Left forelimb (tissue), 1 donor: ENCODE data around the gene LDHD.
"Not testable (repeated sequence)": the region's sequence is repeated elsewhere in the genome, so short reads cannot be mapped to it uniquely, and the experiment has no call there.

Experiments used
- DNase-seq: peaks from one replicate; pipeline ENCODE4 v3.0.0-alpha.2; 2018; ENCODE audit warnings: low spot score

LDHD gene

DNA sequence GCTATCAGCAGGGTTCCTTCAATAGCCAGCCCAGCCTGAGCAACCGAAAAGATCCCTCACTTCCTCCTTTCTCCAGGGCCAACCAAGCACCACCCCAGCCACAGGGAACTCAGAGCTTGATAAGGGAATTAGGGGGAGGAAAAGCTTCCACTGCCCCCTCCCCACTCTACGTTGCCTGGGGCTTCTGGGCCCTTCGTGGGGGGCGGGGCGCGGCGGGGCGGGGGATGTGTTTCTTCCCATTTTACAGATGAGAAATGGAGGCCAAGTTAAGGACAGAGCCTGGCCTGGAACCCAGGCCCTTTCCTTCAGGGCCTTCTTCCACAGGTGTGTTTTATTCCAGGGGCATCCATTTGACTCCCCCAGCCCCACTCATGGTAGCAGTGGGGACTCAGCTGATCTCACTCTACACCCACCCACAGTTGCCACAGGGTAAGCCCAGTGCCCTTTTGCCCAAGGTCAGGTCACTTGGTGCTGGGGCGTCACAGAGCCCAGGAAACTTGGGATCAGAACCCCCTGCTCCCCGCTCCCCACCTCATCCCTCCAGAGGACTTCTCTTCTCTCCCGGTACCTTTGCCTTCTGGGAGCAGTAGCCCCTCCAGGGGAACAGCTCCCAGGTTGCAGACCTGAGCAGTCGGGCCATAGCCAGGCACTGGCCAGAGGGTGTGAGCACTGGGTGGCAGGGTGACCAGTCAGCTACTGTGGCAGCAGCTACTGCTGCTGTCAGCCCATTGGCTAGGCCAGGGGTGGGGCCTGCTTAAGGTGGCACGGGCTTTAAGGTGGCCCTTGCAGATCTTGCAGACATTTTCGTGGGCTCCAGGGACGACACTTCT lies at the start of gene LDHD:
TSS of gene LDHD (minus strand) at position 700 of the 830 bp plus-strand sequence. CDS start at position 640, 60 bp downstream.
- no peak for DNase-seq

- DNase-seq, result no peak
Measured at GRCh38 chr16:75160386-75160785, 43.8 kb upstream of the LDHD start.

- no peak for DNase-seq
Measured at GRCh38 chr16:75152635-75153034, 36.1 kb upstream of the LDHD start.

- DNase-seq, result no peak
Measured at GRCh38 chr16:75151798-75152197, 35.2 kb upstream of the LDHD start.

- peak; percentile 97 for DNase-seq
Measured at GRCh38 chr16:75148311-75149195, 32.0 kb upstream of the LDHD start, which contains the start of gene ZFP1. Gene ZFP1 (plus strand): TSS chr16:75148524. CDS start chr16:75152952, 4,428 bp downstream.

GRCh38 chr16:75147968-75148310 lies 31.4 kb upstream of the LDHD start:
- DNase-seq, result no peak

DNA sequence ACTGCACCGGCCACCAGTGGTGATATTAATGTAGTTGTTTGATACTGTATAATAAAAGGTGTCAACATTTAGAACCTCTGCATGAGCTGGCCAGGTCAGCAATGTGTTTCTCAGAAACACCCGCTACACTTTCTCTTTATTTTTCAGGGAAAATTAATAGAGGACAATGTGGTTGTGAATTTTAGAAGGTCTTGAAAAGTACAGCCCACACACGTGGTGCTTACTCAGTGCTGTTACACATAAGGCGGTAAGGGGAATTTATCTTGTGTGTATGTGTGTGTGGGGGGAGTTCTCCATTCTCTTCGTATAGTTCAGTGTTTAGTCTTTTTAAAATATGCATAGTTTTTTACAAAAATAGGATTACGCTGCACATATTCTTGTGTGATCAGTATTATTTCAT lies 27.4 kb upstream of the LDHD start:
- DNase-seq, result no peak

DNA sequence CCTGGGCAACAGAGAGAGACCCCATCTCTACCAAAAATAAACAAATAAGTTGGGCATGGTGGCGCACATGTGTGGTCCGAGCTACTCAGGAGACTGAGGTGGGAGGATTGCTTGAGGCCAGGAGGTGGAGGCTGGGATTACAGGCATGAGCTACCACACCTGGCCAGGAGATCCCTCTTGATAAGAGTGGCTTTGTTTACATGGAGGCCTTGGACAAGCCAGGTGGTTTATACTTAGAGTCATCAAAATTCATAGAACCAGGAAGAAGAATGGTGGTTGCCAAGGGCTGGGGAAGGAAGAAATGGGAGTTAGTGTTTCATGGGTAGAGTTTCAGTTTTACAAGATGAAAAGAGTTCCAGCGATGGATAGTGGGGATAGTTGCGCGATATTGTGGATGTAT lies 22.9 kb upstream of the LDHD start:
- DNase-seq, result no peak

- no peak for DNase-seq
Measured at GRCh38 chr16:75138636-75139035, 22.1 kb upstream of the LDHD start.

- no peak for DNase-seq
Measured at GRCh38 chr16:75138233-75138632, 21.7 kb upstream of the LDHD start.

- no peak for DNase-seq
Measured at GRCh38 chr16:75131081-75131480, 14.5 kb upstream of the LDHD start.

DNA sequence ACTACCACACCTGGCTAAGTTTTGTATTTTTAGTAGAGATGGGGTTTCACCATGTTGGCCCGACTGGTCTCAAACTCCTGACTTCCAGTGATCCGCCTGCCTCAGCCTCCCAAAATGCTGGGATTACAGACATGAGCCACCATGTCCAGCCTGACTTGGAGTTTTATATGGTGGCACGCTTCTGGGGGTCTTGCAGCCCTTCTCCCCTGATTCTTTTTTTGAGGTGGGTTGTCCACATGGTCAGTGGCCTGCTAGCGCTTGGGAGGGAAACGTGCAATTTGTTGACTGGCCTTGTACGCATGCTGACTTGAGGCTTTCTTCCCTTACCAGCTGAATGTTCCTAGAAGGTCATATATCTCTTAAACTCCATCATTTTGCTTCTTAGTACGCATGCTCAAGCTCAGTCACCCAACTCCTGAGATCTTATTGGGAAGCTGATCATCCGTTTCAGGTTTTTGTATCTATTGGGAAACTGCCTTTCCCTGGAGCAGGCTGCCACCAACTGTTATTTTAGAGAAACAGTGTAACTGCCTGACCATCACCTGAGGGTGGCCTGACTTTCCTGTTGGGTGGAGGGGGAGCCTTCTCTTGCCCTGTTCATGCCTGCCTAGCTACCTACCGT lies 13.7 kb upstream of the LDHD start:
- no peak for DNase-seq

DNA sequence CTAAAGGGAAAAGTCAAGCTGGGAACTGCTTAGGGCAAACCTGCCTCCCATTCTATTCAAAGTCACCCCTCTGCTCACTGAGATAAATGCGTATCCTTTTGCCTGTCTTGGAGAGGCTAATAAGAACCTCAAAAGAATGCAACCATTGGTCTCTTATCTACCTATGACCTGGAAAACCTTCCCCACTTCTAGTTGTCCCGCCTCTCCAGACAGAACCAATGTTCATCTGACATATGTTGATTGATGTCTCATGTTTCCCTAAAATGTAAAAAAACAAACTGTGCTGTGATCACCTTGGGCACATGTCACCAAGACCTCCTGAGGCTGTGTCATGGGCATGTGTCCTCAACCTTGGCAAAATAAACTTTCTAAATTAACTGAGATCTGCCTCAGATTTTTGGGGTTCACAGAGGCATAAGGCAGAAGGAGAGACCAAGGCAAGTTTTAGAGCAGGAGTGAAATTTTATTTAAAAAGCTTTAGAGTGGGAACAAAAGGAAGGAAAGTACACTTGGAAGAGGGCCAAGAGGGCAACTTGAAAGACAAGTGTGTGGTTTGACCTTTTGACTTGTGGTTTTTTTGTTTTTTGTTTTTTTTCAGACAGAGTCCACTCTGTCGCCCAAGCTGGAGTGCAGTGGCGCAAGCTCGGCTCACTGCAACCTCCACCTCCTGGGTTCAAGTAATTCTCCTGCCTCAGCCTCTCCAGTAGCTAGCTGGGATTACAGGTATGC lies 13.0 kb upstream of the LDHD start:
- DNase-seq, result not testable (repeated sequence)

GRCh38 chr16:75127713-75128415 lies 11.3 kb upstream of the LDHD start:
- no peak for DNase-seq

- no peak for DNase-seq
Measured at GRCh38 chr16:75122609-75123008, 6.0 kb upstream of the LDHD start.

GRCh38 chr16:75121949-75122568 lies 5.5 kb upstream of the LDHD start:
- no peak for DNase-seq

GRCh38 chr16:75120253-75120652 lies 3.7 kb upstream of the LDHD start:
- no peak for DNase-seq

- DNase-seq, result no peak
Measured at GRCh38 chr16:75118943-75119539, 2.5 kb upstream of the LDHD start.

GRCh38 chr16:75116911-75117245 lies 298 bp upstream of the LDHD start:
- DNase-seq, result no peak
